SKM-1 treated with dmso at 0.1 percent for 144 hours (cell line): ENCODE measurements around the gene PEAK1.
A peak's percentile ranks its signal among the peaks of the same experiment; 100 is the strongest.

Source experiments
- DNase-seq: peaks from one replicate; lab custom pipeline; 2025; ENCODE audit not compliant: unreplicated experiment; lab: John Stamatoyannopoulos, UW

The PEAK1 gene, protein sequence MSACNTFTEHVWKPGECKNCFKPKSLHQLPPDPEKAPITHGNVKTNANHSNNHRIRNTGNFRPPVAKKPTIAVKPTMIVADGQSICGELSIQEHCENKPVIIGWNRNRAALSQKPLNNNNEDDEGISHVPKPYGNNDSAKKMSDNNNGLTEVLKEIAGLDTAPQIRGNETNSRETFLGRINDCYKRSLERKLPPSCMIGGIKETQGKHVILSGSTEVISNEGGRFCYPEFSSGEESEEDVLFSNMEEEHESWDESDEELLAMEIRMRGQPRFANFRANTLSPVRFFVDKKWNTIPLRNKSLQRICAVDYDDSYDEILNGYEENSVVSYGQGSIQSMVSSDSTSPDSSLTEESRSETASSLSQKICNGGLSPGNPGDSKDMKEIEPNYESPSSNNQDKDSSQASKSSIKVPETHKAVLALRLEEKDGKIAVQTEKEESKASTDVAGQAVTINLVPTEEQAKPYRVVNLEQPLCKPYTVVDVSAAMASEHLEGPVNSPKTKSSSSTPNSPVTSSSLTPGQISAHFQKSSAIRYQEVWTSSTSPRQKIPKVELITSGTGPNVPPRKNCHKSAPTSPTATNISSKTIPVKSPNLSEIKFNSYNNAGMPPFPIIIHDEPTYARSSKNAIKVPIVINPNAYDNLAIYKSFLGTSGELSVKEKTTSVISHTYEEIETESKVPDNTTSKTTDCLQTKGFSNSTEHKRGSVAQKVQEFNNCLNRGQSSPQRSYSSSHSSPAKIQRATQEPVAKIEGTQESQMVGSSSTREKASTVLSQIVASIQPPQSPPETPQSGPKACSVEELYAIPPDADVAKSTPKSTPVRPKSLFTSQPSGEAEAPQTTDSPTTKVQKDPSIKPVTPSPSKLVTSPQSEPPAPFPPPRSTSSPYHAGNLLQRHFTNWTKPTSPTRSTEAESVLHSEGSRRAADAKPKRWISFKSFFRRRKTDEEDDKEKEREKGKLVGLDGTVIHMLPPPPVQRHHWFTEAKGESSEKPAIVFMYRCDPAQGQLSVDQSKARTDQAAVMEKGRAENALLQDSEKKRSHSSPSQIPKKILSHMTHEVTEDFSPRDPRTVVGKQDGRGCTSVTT (N-terminal part only)

DNA sequence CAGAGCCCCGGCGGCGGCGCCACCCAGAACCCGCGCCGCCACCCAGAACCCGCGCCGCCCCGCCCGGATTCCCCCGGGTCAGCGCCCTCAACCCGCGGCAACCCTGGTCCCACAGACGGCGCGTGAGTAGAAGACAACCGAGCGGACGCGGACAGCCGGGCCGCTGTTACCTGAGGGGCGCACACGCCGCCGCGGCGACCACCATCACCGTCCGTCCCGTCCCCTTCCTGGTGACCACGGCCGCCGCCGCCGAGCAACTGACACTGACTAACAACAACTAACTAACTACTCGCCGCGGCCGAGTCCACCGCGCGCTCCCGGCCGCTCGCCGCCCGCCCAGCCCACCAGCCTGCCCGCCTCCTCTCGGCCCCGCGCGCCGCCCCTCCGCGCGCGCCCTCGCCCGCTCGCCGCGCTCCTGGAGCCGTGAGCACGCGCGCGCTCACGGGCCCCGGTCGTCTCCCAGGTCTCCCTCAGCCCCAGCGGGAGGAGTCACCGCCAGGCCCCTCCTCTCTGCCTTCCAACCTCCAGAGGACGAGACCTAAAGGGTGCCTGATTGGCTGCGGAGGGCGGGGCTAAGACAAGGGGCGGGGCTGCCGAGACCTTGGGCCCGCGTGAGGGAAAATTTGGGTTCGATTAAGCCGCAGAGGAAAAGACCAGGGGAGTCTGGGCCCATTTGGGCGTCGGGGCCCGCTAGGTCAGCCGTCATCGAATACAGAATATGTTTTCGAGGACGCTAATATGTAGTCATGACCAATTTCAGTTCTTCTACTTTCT is at the start of gene PEAK1:
Gene PEAK1, minus strand, starts transcription at position 269 of the 774 bp plus-strand sequence. CDS start 238,178 bp downstream, outside the sequence.
- peak; percentile 95 for DNase-seq

DNA sequence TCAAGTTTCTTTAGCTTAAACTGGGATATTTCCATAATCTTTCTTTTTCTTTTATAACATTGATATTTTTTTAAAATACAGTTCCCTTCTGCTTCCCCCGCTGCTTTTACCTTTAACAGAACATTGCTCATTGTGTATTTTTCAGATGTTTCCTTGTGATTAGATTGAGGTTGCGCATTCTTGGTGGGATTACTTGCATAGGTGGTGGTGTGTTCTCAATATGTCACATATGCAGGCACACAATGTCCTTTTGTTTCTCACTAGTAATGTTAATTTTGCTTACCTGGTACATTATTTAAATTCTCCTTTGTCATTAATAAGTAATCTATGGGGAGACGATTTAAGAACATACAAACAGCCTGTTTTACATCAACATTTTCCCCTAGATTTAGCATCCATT is 49.0 kb upstream of the PEAK1 start:
- DNase-seq: no peak

DNA sequence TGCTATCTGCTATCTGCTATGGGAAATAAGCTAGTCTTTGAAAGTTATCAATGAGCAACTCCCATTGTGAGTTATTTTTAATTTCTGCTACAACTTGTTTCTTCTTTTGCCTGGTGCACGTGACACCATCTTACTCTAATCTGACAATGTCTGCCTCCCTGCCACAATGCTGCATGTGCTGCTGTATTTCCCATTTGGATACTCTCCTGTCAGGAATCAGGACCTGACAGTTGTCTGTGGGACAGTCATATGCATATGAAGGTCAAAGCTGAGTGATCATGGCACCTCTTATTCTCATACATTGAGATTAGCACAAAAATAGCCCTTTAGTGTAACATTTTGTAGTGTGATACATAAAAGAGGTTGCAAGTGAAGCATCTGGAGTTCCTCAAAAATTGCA is 46.6 kb upstream of the PEAK1 start:
- DNase-seq: no peak

DNA sequence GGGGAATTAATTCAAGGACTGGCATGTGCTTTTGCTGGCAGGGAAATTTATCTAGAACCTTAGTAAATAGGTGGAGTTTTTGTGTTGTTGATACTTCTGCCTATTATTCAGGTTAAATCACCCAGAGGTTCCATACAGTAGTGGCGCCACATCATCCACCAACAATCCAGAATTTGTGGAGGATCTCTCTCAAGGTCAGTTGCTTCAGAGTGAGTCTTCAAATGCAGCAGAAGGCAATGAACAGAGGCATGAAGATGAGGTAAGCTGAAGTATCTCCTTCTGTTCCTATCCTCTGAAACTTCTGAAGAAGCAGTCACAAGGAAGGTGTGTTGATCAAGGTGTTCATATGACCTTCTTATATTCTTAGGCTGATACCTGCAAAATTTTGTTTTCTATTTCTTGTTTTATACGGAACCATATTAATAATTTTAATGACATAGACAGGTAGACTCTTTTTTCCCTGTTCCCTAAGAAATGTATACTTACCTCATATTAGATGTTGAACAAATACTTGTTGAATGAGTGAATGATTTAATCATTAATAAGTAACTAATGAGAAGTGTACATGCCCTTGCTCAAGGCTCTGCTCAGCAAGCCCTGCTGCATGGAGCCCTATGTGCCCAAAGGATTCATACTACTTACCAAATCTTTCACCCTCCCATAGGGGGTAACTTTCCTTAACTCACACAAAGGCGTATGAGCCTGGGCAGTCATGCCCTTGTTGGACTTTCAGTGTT is 44.4 kb upstream of the PEAK1 start:
- no peak for DNase-seq

DNA sequence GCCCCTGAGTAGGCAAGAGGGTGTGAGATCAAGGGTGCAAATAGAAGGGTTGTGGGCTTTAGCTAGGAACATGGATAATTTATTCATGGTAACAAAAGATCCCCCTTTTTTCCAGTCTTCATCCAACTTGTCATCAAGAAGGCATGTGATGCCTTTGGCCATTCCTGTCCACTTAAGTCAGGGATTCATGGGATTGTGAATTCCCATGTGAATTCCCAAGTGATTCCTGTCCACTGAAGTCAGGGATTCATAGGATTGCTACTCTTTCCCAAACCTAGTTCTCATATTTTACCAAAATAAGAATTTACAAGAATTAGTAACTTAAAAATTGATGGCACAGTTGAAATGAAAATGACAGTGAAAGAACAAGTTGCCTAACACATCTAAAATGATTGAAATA is 41.6 kb upstream of the PEAK1 start:
- DNase-seq: no peak

DNA sequence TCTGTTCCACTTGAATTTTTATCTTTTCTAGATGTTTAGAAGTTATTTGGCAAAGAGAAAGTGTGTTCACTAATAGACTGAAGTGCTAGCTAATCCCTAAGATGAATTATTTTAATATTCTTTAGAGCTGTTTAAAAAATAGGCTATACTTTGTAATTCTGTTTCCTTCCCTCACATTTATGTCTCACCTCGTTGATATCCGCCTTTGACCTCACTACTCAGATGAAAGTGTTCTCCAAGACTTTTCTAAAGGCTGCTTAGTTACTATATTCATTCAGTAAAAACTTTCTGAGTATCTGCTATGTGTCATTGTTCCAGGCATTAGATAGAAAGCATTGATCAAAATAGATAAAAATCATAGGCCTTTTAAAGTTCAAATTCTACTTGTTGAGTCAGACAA is 39.1 kb upstream of the PEAK1 start:
- DNase-seq: no peak

DNA sequence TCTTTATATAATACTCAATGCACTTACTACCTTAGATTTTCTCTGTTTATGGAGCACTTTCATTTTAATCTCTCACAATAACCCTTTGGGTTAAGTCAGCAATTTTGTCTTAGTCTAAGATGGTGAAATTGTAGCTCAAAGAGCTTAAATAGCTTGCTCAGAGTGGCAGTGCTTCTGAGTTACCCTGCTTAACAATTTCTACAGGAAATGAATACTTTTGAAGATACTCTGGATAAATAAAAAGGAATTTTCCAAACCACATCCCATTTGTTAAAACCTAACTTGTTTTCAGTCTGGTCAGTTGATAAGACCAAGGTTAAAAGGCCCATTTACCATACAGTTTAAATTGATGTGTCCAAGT is 38.0 kb upstream of the PEAK1 start:
- no peak for DNase-seq

DNA sequence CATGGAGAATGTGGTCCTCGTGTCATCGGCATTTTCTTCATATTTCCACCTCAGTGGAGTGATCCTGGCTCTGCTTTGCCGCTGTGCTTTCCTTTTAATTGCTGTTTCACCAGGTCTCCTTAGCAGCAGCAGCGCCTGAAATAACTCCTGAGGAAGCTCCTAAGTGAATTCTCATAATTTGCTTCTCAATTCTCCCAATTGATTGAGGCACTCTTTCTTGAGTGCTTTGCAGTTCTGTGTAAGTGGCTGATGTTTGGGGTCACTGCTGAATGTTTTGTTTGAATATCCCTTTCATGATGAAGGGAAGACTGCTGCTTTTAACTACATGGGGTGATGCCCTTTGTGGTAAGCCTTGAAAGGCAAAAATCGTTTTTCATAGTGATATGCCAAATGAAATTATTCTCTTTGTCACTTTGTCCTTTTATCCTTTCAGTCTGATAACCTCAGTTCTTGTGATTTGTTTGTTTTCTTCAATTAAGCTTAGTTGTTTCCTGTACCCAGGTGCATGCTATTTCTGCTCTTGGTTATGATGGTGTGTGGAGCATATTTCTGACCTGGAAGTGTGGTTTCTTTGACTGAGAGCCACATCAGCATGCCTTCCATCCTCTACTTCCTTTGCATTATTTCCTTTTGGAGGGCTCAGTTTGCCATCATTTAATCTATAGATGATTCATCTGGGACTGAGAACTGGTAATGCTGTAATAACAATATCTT is 37.4 kb upstream of the PEAK1 start:
- no peak for DNase-seq

DNA sequence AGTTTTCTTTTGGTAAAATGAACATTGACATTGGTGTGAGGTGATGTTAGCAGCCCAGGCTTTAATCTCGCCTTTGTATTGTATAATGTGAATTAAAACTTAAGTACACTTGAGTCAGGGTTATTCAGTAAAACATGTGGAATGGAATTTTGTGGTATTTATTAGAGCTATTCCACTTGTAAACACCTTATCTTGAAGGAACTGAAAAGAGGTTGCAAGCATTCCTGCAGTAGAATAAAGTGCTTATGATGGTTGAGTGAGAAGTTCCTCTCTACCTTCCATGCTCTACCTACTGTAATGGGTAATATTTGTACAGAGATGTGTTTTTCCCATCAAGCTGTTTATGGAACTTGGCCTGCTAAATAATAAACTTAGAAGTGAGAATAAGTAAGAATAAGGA is 36.8 kb upstream of the PEAK1 start:
- DNase-seq: no peak

DNA sequence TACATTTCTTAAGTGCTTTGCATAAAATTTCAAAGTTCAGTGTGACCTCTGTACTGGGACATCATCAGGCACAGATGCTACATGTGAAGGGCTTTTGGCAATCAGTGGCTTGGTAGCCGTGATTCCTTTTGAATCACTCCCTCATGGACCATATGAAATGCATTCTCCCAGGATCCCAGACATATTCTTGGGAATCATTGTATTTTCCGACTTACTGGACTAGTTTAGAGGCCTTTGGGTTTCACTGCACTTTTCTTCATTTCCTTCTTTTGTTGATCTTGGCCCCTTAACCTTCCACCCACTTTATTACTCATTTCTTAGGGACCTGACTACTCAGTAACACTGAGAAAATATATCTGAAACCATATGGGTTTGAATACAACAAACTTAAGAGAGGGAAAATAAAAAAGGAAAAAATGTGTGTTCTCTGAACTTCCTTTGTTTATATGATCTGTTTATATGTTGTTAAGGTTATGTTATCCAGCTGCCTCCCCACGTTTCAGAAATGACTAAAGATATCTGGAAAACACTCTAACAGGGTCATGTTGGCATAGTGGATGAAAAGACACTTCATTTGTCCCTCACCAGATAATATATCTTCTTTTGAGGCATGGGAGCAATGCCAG is 35.9 kb upstream of the PEAK1 start:
- no peak for DNase-seq

DNA sequence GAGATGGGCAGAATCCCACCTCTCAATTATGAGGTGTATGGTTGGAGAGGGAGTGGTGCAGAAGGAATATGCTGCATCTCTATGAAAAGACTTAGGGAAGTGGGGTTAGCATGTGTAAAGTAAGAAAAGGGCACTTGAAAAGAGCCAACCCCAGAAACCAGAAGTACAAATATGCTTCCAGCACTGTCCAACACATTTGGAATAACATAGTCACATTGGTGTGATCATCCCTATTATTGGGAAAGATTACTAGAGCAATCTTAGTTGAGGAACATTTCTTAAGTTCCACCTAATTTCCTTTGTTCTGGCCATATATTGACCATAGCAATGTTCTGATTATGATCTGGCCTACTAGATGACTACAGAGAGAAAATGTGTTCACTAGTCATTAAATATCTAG is 35.0 kb upstream of the PEAK1 start:
- no peak for DNase-seq

DNA sequence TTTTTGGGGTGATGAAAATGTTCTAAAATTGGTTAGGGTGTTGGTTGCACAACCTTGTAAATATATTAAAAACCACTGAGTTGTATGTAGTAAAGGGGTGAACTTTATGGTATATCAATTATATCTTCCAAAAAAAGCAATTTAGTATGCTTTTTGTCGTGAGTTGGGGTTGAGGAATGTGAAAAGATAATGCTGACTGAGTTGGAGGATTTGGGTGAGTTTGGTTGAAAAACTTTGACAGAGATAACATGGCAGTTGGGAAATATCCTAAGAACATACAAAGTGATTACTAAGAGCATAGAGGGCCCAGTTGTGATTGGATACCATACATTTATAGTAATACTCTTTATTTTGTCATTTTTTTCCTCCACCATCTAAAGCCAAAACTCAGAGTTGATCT is 34.4 kb upstream of the PEAK1 start:
- DNase-seq: no peak

DNA sequence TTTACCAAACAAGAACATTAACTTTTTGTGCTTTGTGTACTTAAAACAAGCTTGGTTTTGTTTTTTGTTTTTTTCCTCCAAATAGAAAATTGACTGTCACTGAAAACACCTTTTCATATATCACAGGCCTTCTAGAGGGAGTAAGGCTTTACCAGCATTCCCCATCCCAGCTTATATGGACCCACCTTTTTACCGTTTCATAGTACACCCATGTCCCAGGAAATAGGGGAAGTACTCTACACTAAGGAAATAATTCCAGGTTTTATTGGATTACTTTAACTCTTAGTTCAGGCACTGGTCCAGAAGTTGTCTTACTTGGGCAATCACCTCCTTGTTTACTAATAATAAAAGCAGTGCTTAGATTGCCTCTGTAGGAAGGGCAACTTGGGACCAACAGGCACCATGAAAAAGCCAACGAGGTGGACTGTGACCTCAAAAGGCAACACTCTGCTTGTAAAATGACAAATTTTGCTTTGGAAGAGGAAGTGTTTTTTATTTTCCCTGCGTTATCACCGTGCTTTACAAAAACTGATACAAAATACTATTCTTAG is 27.0 kb upstream of the PEAK1 start:
- no peak for DNase-seq

DNA sequence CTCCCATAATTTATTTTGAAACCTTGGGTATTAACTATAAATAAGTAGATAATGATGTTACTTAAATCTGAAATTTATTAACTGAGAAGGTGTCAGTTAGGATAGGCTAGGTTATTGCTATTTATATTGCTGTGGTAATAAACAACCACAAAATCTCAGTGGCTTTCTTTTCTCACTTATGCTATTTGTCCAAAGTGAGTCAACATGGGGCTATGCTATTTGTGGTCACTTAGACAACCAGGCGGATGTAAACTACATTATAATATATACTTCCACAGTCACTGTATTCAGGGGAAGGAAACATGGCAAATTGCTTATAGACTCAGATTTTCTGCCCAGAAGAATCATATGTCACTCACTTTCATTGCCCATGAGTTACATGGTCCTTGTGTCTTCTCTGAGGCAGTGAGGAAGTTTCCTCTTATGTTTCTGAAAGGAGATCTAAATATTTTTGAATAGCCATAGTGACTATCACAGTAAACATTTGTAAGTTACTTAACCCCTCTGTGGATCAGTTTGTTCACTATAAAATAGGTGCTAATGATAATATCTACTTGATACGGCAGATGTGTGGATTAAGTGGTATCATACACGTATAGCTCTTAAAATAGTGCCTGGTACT is 20.6 kb upstream of the PEAK1 start:
- no peak for DNase-seq

DNA sequence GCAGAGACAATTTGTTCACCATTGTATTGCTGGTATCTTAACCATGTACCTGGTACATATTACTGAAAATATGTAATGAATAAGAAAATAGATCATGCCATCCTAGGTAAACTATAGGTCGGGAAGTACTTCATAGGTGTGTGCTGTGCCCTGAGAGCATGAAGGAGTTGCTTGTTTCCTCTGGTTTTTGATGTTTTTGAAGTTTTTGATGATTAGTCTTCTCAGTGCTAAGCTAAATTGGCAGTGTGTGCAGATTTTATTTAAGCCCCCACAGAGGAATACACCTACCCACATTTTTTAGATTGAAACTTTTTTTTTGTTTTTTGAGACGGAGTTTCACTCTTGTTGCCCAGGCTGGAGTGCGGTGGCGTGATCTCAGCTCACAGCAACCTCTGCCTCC is 17.4 kb upstream of the PEAK1 start:
- DNase-seq: no peak

DNA sequence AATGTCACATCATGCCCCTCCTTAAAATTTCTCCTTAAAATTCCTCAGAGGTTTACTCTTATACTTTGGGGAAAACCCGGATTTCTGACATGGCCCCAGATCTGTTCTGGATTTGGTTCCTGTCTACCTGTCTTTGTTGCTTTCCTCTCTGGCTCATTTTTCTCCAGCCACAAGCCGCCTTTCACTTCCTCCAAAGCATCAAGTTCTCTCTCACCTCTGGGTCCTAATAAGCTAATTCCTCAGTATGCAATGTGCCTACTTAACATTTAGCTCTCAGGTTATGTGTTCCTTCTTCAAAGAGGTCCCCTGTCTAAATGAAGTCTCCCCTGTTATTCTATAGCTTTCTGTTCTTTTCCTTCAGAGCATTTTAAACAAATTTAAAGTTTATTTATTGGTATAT is 16.9 kb upstream of the PEAK1 start:
- DNase-seq: no peak

DNA sequence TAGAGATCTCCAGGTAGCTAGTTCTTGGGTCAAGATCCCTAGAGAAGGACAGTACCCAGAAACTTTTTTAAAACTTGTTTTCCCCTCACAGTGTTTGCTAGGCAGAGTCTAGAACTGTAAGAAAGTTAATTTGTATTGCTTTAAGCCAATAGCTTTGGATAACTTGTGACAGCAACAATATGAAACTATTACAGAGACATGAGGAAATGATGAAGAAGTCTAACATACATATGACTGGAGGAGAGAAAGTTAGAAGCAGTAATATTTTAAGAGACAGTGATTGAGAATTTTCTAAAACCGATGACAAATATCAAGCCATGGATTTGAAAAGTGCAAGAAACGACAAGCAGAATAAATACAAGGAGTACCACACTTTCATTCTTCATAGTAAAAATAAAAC is 10.7 kb upstream of the PEAK1 start:
- no peak for DNase-seq

DNA sequence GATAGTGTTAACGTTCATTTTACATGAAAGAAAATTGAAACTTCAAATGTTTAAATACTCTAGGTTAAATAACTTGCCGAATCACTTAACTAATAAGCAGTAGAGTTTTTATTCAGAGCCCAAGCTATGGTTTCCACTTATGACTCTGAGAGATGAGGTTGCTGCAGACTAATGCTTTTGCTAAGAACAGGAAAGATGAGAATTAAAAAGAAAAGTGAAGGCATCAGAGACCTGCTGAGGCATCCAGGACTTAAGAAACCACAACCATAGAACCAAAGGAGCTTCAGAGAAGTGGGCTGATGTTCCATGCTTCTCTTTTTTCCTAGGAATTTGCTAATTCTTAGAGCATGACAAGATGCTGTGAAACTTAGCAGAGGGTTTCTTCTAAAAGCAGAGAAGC is 10.3 kb upstream of the PEAK1 start:
- DNase-seq: no peak

DNA sequence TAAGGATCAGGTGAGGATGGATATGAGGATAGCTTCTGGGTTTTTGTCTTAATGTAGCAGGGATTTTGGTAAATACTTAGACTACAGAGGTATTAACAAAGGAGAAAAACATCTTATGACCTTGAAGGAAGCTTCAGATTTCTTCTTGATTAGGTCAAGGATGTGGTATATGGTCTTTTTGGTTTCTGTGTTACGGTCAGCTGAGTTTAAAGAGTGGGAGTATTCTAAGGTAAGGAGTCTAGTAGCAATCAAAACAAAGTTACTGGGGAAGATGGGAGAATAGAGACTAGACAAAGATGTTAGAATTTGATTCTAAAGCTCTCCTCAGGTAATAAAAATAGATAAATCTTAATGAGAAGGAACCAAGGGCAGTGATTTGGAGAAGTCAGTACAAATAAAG is 7.0 kb upstream of the PEAK1 start:
- no peak for DNase-seq
